GM18519 (cell line): ENCODE measurements around the gene FAM81A.
A peak's percentile ranks its signal among the peaks of the same experiment; 100 is the strongest.

Source experiments
- ATAC-seq: cut with Tn5 transposase; IDR thresholded peaks from one replicate; pipeline ENCODE4 v1.9.1; 2021; ENCODE audit warnings: mild to moderate bottlenecking, moderate library complexity; ENCODE audit not compliant: unreplicated experiment, low FRiP score

FAM81A gene

DNA sequence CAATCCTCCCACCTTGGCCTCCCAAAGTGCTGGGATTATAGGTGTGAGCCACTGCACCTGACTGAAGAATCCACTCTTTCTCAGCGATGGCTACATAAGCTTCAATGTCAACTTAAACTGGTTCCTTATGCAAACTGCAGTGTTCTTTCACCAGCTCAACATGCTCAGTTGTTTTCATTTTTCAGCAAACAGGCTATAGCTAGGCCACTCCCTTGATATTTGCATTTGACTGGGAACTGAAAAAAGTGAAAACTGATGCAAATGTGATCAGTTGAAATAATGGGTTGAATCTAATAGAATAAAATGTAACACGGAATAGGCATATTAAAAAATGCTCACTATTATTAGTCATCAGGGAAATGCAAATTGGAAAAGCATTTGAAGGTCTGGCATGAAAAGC lies 99.4 kb downstream of the FAM81A start:
- ATAC-seq: no peak

GRCh38 chr15:59538494-59538893 lies 100.5 kb downstream of the FAM81A start:
- no peak for ATAC-seq

DNA sequence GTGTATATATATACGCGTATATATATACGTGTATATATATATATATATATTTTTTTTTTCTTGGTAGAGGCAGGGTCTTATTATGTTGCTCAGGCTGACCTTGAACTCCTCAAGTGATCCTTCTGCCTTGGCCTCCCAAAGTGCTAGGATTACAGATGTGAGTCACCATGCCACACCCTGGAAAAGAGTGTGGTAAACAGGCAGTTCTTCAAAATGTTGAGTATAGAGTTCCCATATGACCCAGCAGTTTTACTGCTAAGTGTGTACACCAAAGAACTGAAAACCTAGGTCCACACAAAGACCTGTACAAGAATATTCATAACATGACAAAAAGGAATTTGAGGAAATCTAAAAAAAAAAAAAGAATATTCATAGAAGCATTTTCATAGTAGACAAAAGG lies 101.8 kb downstream of the FAM81A start:
- no peak for ATAC-seq

DNA sequence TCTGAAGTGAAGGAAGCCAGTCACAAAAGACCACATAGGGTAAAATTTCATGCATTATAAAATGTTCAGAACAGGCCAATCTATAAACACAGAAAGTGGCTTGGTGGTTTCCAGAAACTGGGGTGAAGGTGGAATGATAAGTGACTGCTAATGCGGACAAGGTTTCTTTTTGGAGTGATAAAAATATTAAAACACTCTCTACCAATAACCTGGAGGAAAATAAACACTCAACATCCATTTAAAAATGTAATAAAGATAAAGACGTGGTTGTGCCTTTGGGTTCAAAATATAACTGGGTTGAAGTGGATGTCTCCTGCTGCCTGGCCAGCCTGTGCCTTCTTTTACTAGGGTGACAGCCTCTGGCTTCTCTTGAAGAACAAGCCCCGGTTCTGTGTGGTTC lies 102.7 kb downstream of the FAM81A start:
- ATAC-seq: no peak

GRCh38 chr15:59541750-59542149 lies 103.8 kb downstream of the FAM81A start:
- ATAC-seq: no peak

- peak; percentile 63 for ATAC-seq
Observed at GRCh38 chr15:59543721-59544547, 105.9 kb downstream of the FAM81A start.

DNA sequence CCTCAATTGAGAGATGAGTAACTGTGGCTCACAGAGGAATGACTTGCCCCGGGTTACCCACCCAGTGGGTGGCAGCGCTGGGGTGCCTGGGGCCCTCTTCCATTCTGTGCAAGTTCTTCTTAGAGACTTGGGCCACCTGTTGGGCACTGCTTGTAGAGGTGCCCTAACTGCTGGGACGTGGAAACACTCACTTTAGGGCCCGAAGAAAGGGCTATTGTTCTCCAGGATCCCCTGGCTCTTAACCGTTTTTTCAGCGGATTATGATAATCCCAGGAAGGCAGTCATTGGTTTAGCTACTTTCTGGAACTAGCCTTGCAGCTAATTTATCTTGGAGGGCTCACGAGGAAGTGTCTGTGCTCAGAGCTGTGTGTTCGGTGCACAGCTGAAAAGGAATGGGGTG lies 107.6 kb downstream of the FAM81A start:
- no peak for ATAC-seq

DNA sequence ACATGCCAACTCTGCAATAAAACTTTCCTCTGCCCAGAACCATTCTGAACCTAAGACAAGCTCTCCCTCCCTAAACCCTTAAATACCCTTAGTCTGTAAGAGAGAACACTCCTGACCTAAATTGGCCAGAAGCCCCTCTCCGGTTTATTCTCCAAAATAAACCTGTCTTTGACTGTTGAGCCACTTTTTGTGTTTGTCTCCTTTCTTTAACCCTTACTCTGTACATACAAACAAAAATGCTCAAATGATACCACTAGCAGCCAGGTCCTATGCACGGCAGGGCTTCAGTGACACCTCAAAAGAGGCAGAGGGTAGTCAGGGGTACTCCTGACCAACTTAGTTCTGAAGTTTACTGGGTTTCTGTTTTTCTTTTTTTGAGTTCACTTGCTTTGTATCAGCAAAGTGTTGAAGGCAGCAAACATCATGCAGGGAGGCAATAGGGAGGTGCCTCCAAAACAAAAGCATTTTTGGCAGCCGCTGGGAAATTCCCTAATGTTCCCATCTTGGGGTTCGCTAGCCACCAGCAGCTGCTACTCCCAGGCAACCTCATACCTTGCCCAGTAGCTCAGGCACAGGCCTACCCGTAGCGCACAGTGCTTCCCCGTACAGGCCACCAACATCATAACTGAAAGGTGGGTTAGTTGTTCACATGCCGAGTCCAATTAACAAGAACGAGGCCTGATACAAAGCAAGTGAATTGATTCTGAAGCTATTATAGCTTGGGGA lies 110.7 kb downstream of the FAM81A start:
- ATAC-seq: no peak

DNA sequence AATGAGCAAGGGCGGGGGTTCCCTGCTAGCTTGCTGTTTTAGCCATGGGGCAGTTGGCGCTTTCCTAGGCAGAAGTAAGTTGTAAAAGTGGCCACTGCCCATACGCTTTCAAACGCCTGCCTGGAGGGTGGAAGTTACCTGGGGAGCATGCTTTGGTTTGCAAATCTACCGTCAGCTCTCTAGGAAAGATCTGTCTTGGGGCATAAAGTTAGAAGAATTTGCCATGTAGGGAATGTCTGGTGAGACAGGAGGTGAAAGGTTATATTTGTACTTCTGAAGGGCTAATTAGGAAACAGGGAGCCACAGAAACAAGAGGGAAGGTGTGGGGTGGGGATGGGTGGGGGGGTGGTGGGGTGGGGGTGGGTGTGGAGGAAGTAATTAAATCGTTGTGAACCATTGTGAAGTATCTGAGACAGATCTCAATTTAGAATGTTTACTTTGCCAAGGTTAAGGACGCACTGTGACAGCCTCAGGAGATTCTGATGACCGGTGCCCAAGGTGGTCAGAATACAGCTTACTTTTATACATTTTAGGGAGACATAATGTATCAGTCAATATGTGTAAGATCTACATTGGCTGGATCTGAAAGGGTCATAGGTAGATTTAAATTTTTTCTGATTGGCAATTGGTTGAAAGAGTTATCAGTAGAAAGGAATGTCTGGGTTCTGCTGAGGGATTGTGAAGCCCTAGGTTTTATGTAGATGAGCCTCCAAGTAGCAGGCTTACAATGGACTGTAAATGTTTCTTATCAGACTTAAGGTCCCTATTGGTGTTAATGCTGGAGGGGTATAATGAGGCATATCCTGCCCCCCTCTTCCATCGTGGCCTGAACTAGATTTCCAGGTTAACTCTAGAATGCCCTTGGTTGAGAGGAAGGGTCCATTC lies 111.6 kb downstream of the FAM81A start:
- ATAC-seq: no peak

DNA sequence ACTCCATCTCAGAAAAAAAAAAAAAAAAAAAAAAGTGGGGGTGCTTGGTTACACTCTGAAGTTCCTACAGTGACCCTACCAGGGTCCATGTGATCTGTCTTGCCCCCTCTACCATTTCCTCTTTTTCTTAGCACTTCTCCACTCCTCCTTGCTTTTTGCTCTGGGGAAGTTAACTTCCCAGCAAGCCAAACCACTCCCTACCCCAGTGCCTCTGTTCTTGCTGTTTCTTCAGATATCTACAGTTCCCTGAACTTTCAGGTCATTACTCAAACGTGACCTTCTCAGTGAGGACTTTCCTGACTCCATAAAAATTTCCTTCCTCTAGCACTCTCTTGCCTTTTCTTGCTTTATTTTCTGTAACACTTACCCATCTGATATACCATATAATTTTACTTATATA lies 112.5 kb downstream of the FAM81A start:
- no peak for ATAC-seq

- ATAC-seq: no peak
Observed at GRCh38 chr15:59550956-59551355, 113.0 kb downstream of the FAM81A start.

DNA sequence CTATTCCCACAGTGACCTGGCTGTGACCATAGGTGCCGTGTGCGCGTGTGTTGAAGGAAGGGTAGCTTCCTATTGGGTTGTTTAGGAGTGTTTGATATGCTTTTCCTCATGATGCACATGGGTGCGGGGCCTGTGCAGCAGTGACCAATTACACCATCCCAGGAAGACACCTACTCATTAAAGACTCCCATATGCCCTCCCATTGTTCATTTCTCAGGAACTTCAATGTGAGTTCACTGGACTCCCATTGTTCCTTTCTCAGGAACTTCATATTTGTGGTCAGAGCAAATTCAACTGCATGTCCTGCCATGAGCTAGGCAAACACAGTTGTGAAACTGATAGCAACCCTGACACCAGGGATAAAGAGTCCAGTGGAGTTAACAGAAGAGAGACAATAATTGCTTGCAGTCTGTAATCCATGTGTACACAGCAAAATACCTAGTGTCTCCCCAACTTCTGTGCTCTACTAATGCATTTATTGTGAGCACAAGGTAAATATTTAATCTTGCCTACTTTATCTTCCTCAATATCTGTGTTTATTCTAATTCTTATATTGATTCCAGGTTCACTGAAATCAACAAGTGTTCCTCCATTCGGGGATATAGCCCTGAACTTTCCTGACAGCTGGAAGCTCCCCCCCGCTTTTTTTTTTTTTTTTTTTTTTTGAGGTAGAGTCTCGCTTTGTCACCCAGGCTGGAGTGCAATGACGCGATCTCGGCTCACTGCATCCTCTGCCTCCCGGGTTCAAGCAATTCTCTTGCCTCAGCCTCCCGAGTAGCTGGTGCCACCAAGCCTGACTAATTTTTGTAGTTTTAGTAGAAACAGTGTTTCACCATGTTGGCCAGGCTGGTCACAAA lies 116.1 kb downstream of the FAM81A start:
- no peak for ATAC-seq

DNA sequence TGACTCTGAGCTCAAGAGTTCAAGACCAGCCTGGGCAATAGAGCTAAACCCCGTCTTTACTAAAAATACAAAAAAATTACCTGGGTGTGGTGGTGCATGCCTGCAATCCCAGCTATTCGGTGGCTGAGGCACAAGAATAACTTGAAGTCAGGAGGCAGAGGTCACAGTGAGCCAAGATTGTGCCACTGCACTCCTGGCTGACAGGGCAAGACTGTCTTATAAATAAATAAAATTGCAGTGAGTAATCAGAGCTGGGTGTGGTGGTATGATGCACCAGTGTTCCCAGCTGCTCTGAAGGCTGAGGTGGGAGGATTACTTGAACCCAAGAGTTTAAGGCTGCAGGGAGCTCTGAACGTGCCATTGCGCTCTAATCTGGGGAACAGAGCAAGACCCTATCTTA lies 117.7 kb downstream of the FAM81A start:
- no peak for ATAC-seq

DNA sequence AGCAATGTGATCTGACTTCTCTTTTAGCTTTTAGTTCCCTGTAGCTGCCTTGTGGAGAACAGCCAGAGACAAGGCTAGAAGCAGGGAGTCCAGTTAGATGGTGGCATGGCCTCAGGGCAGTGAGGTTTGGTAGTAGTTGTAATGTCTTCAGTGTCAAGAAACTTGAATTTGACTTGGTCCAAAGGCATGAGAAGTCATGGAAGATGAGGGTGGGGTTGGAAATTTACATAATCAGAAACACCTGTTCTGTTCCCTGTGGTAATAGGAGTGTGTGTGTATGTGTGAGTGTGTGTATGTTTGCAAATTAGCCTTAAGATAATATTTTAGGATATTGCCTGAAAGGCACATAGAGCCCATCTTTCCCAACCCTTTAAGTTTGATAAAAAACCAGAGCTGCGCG lies 118.4 kb downstream of the FAM81A start:
- ATAC-seq: no peak

- ATAC-seq: no peak
Observed at GRCh38 chr15:59557581-59557980, 119.6 kb downstream of the FAM81A start.

DNA sequence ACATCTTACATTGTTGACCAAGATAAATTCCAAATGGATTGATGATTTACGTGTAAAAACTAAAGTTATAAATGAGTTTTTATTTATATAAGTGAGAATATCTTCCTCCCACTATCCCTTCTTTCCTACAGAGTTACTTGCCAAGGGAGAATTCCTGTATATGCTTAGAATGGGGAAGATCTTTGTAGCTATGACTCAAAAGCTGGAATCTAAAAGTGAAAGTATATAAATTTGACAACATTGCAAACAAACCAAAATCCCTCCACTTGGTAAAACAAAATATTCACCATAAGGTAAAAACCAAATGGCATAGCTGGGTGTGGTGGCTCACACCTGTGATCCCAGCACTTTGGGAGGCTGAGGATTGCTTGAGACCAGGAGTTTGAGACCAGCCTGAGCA lies 120.9 kb downstream of the FAM81A start:
- ATAC-seq: no peak

- no peak for ATAC-seq
Observed at GRCh38 chr15:59561547-59561946, 123.6 kb downstream of the FAM81A start.

- ATAC-seq: no peak
Observed at GRCh38 chr15:59562448-59563186, 124.6 kb downstream of the FAM81A start.

GRCh38 chr15:59565299-59565698 lies 127.3 kb downstream of the FAM81A start:
- no peak for ATAC-seq
